Smooth muscle cell (in vitro differentiated cells): ENCODE measurements around the gene PCBP2. TPM values are rescaled to one million over a fixed set of nuclear protein-coding genes. Genes with fewer than 3 reads are reported as not detected.

Experiments
- DNase-seq: peaks from one replicate; lab custom pipeline; 2025; ENCODE audit not compliant: unreplicated experiment; lab: John Stamatoyannopoulos, UW
- H2AFZ ChIP-seq: fragments of 200-600 bp; sonication (generic); 2 replicates; pipeline ENCODE4 v1.6.0; 2016; ENCODE audit warnings: antibody characterized with exemption, low read depth, mild to moderate bottlenecking
- H3F3A ChIP-seq: fragments of 200-600 bp; sonication (generic); 2 replicates; pipeline ENCODE4 v1.6.0; 2017; ENCODE audit warnings: antibody characterized with exemption, low read depth
- H3K27ac ChIP-seq: fragments of 200-600 bp; sonication (generic); 2 replicates; pipeline ENCODE4 v1.5.1; 2016; ENCODE audit warnings: low read depth, mild to moderate bottlenecking
- H3K27me3 ChIP-seq: fragments of 200-600 bp; sonication (generic); 2 replicates; pipeline ENCODE4 v1.6.1; 2016; ENCODE audit warnings: low read depth, mild to moderate bottlenecking
- H3K36me3 ChIP-seq: fragments of 200-600 bp; sonication (generic); 2 replicates; pipeline ENCODE4 v1.5.1; 2016; ENCODE audit warnings: low read depth
- H3K4me1 ChIP-seq: fragments of 200-600 bp; sonication (generic); 2 replicates; pipeline ENCODE4 v1.5.1; 2016; ENCODE audit warnings: low read depth
- H3K4me2 ChIP-seq: fragments of 200-600 bp; sonication (generic); 2 replicates; pipeline ENCODE4 v1.6.0; 2016; ENCODE audit warnings: mild to moderate bottlenecking
- H3K4me3 ChIP-seq: fragments of 200-600 bp; sonication (generic); 2 replicates; pipeline ENCODE4 v1.5.1; 2016; ENCODE audit warnings: mild to moderate bottlenecking
- H3K79me2 ChIP-seq: fragments of 200-600 bp; sonication (generic); 2 replicates; pipeline ENCODE4 v1.6.0; 2016; ENCODE audit warnings: low read depth, mild to moderate bottlenecking
- H3K9ac ChIP-seq: fragments of 200-600 bp; sonication (generic); 2 replicates; pipeline ENCODE4 v1.6.0; 2016; ENCODE audit warnings: low read depth
- H3K9me3 ChIP-seq: fragments of 200-600 bp; sonication (generic); replicated peaks from 2 replicates; pipeline ENCODE4 v1.5.1; 2016; ENCODE audit warnings: low read depth
- H4K20me1 ChIP-seq: fragments of 200-600 bp; sonication (generic); 2 replicates; pipeline ENCODE4 v1.6.0; 2016; ENCODE audit warnings: low read depth
- CTCF ChIP-seq: fragments of 200-600 bp; sonication (generic); IDR thresholded peaks from 2 replicates; pipeline ENCODE4 v1.5.1; 2017; ENCODE audit warnings: borderline replicate concordance, mild to moderate bottlenecking, antibody characterized with exemption; ENCODE audit not compliant: insufficient read depth, poor library complexity, severe bottlenecking
- WGBS: methylation state at CpG from one replicate; pipeline ENCODE4 v1.1.7; 2016; ENCODE audit warnings: low lambda C conversion rate; 5-methylcytosine and 5-hydroxymethylcytosine counted together
- polyA plus RNA-seq: library from polyadenylated mRNA; unstranded; fragments of >200 nt; fragmentation: Nextera tagmentation; extraction: Ambion mirVana; gene quantifications from 2 replicates; pipeline ENCODE4 v1.2.1, GENCODE V29; 2016
- total RNA-seq: library from RNA; depleted of rRNA; stranded (reverse); fragments of >200 nt; gene quantifications from 2 replicates; pipeline ENCODE4 v1.2.3, GENCODE V29; 2014

PCBP2 gene
- total and polyA plus RNA-seq, 2 experiments from 2014 or later, result 90.8 to 306 TPM

GRCh38 chr12:53424626-53425514 is 27.0 kb upstream of the PCBP2 start:
- Histone ChIP-seq H3K9me3 (no peaks in the 10 kb centered on the region), H3K9ac (no peak overlapping the region), H3K27ac (no peak overlapping the region), H3K36me3 (no peaks in the 10 kb centered on the region), H3K4me3 (no peak overlapping the region), H4K20me1 (no peaks in the 10 kb centered on the region), H3K4me2 (no peak overlapping the region), H3K27me3 (no peaks in the 10 kb centered on the region), H2AFZ (no peak overlapping the region), H3K4me1 (peaks cover 14% of the 10 kb centered on the region), H3F3A (peaks cover 5% of the 10 kb centered on the region), H3K79me2 (no peaks in the 10 kb centered on the region)
- DNase-seq, result no peak
- no peak for TF ChIP-seq CTCF
- 67% methylated on average over 7 of the region's 9 CpGs for WGBS

GRCh38 chr12:53425515-53426150 is 26.3 kb upstream of the PCBP2 start:
- Histone ChIP-seq H3K36me3 (no peaks in the 10 kb centered on the region), H3K9me3 (no peaks in the 10 kb centered on the region), H3K4me1 (peaks cover 13% of the 10 kb centered on the region), H3K27me3 (no peaks in the 10 kb centered on the region), H3F3A (peaks cover 3% of the 10 kb centered on the region), H3K79me2 (no peaks in the 10 kb centered on the region), H3K9ac (no peak overlapping the region), H3K4me2 (no peak overlapping the region), H2AFZ (no peak overlapping the region), H3K4me3 (no peak overlapping the region), H3K27ac (no peak overlapping the region), H4K20me1 (no peaks in the 10 kb centered on the region)
- TF ChIP-seq CTCF, result no peak
- 85% methylated on average over 11 of the region's 11 CpGs for WGBS
- no peak for DNase-seq

- no peak for DNase-seq
- no peaks in the 10 kb centered on the region for H4K20me1 ChIP-seq
- H3K4me2 ChIP-seq, result no peak overlapping the region
- no peaks in the 10 kb centered on the region for H3K79me2 ChIP-seq
- TF ChIP-seq CTCF, result no peak
- H3K27me3 ChIP-seq, result no peaks in the 10 kb centered on the region
- no peak overlapping the region for H3K4me3 ChIP-seq
- no peak overlapping the region for H3K9ac ChIP-seq
- no peaks in the 10 kb centered on the region for H3F3A ChIP-seq
- peaks cover 5% of the 10 kb centered on the region for H3K4me1 ChIP-seq
- H3K27ac ChIP-seq, result no peak overlapping the region
- H3K9me3 ChIP-seq, result no peaks in the 10 kb centered on the region
- no peaks in the 10 kb centered on the region for H3K36me3 ChIP-seq
- 62% methylated on average over 7 of the region's 7 CpGs for WGBS
- H2AFZ ChIP-seq, result no peak overlapping the region
These were observed 23.9 kb upstream of the PCBP2 start for GRCh38 chr12:53427905-53428594.
